ENCODE results near the gene IL21R. TPM values are rescaled to one million over a fixed set of nuclear protein-coding genes. Genes with fewer than 3 reads are reported as not detected.

Gene IL21R
- total RNA-seq, 6 experiments from 2014 or later, result 0.96 to 1.8 (median 1.2) TPM

GRCh38 chr16:27381974-27382855, 19.8 kb upstream of the IL21R start:
- peaks cover 5% of the 10 kb centered on the region for H3K27me3 Mint-ChIP-seq (ENCODE audit: insufficient read depth)

GRCh38 chr16:27383556-27384243, 18.3 kb upstream of the IL21R start:
- Mint-ChIP-seq H3K4me3 (no peak overlapping the region), H3K4me1 (ENCODE audit: low read depth) (peaks cover 23% of the 10 kb centered on the region), H3K9me3 (peaks cover 20% of the 10 kb centered on the region), H3K27ac (no peak overlapping the region), H3K27me3 (ENCODE audit: insufficient read depth) (peaks cover 3% of the 10 kb centered on the region; the same call in 1 of the 2 replicates), H3K36me3 (ENCODE audit: low read depth) (peaks cover 13% of the 10 kb centered on the region)
- TF ChIP-seq, protein P1, sequence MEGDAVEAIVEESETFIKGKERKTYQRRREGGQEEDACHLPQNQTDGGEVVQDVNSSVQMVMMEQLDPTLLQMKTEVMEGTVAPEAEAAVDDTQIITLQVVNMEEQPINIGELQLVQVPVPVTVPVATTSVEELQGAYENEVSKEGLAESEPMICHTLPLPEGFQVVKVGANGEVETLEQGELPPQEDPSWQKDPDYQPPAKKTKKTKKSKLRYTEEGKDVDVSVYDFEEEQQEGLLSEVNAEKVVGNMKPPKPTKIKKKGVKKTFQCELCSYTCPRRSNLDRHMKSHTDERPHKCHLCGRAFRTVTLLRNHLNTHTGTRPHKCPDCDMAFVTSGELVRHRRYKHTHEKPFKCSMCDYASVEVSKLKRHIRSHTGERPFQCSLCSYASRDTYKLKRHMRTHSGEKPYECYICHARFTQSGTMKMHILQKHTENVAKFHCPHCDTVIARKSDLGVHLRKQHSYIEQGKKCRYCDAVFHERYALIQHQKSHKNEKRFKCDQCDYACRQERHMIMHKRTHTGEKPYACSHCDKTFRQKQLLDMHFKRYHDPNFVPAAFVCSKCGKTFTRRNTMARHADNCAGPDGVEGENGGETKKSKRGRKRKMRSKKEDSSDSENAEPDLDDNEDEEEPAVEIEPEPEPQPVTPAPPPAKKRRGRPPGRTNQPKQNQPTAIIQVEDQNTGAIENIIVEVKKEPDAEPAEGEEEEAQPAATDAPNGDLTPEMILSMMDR (IDR thresholded peaks at IDR 0.05), result no peak
- DNase-seq, result no peak

More at GRCh38 chr16:27381974-27382855, 19.8 kb upstream of the IL21R start:
- Mint-ChIP-seq H3K9me3 (peaks cover 20% of the 10 kb centered on the region), H3K4me3 (no peak overlapping the region), H3K27ac (no peak overlapping the region), H3K36me3 (ENCODE audit: low read depth) (peaks cover 13% of the 10 kb centered on the region), H3K4me1 (ENCODE audit: low read depth) (peaks cover 17% of the 10 kb centered on the region)
- DNase-seq, result no peak
- TF ChIP-seq, protein P1 (IDR thresholded peaks at IDR 0.05), result no peak

- peaks cover 7% of the 10 kb centered on the region for H3K27me3 Mint-ChIP-seq (ENCODE audit: insufficient read depth)
Measured at GRCh38 chr16:27384425-27384824, 17.5 kb upstream of the IL21R start.

DNA sequence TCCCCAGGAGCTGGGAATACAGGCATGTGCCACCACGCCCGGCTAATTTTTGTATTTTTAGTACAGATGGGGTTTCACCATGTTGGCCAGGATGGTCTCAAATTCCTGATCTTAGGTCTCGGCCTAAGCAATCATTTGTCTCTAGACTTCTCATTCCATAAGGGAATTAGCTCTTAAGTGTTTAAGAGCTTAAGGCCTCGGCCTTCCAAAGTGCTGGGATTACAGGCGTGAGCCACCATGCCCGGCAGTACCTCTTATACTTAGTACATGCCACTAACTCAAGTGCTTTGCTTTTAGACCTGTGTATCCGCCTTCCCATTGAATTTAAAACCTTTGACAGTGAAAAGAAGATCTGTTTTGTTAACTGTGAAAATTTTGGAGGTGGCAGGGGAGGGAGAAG, 16.6 kb upstream of the IL21R start:
- TF ChIP-seq, protein P1 (IDR thresholded peaks at IDR 0.05), result no peak
- H3K9me3 Mint-ChIP-seq, result peaks cover 20% of the 10 kb centered on the region
- peaks cover 13% of the 10 kb centered on the region for H3K36me3 Mint-ChIP-seq (ENCODE audit: low read depth)
- H3K4me3 Mint-ChIP-seq, result no peak overlapping the region
- H3K27ac Mint-ChIP-seq, result no peak overlapping the region
- peaks cover 27% of the 10 kb centered on the region for H3K4me1 Mint-ChIP-seq (ENCODE audit: low read depth)
- DNase-seq, result no peak
- peaks cover 7% of the 10 kb centered on the region for H3K27me3 Mint-ChIP-seq (ENCODE audit: insufficient read depth)

More at GRCh38 chr16:27384425-27384824, 17.5 kb upstream of the IL21R start:
- no peak overlapping the region for H3K4me3 Mint-ChIP-seq
- peaks cover 20% of the 10 kb centered on the region for H3K9me3 Mint-ChIP-seq
- TF ChIP-seq, protein P1 (IDR thresholded peaks at IDR 0.05), result no peak
- no peak overlapping the region for H3K27ac Mint-ChIP-seq
- H3K36me3 Mint-ChIP-seq (ENCODE audit: low read depth), result peaks cover 13% of the 10 kb centered on the region
- DNase-seq, result no peak
- peaks cover 24% of the 10 kb centered on the region for H3K4me1 Mint-ChIP-seq (ENCODE audit: low read depth)

- H3K27ac Mint-ChIP-seq, result no peak overlapping the region
- H3K27me3 Mint-ChIP-seq (ENCODE audit: insufficient read depth), result peaks cover 4% of the 10 kb centered on the region
- no peak for DNase-seq
- H3K36me3 Mint-ChIP-seq (ENCODE audit: low read depth), result peaks cover 13% of the 10 kb centered on the region
- H3K4me1 Mint-ChIP-seq (ENCODE audit: low read depth), result peaks cover 27% of the 10 kb centered on the region
- peaks cover 20% of the 10 kb centered on the region for H3K9me3 Mint-ChIP-seq
- no peak overlapping the region for H3K4me3 Mint-ChIP-seq
- TF ChIP-seq, protein P1 (IDR thresholded peaks at IDR 0.05), result no peak
Measured at GRCh38 chr16:27386674-27387073, 15.3 kb upstream of the IL21R start.
